Measurements from ENCODE around the gene CGREF1. TPM values are rescaled to one million over a fixed set of nuclear protein-coding genes. Genes with fewer than 3 reads are reported as not detected.
A peak's percentile ranks its signal among the peaks of the same experiment; 100 is the strongest.

Gene CGREF1
- total RNA-seq, 4 donors from 2014 or later: 2.6 to 6.1 (median 3.9) TPM

DNA sequence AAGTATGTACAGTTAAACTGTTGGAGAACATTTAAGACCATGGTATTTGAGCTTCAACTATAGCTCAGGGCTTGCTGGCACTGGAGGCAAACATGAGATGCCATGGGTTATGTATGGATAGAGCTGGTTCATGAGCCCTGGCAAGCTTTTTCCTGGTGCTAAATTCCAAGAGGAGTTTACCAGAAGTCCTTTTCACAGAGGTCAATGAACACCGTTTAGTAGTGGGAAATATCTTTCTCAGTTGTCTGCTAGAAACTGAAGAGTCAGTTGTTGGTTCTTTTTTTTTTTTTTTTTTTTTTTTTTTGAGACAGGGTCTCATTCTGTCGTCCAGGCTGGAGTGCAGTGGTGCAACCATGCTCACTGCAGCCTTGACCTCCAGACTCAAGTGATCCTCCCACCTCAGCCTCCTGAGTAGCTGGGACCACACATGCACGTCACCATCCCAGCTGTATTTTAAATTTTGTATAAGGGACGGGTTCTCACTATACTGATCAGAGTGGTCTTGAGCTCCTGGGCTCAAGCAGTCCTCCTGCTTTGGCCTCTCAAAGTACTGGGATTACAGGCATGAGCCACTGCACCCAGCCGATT lies 31.0 kb downstream of the CGREF1 start:
- peaks cover 12 to 43% (median 15%) of the 10 kb centered on the region in 3 donors for H3K4me1 ChIP-seq

DNA sequence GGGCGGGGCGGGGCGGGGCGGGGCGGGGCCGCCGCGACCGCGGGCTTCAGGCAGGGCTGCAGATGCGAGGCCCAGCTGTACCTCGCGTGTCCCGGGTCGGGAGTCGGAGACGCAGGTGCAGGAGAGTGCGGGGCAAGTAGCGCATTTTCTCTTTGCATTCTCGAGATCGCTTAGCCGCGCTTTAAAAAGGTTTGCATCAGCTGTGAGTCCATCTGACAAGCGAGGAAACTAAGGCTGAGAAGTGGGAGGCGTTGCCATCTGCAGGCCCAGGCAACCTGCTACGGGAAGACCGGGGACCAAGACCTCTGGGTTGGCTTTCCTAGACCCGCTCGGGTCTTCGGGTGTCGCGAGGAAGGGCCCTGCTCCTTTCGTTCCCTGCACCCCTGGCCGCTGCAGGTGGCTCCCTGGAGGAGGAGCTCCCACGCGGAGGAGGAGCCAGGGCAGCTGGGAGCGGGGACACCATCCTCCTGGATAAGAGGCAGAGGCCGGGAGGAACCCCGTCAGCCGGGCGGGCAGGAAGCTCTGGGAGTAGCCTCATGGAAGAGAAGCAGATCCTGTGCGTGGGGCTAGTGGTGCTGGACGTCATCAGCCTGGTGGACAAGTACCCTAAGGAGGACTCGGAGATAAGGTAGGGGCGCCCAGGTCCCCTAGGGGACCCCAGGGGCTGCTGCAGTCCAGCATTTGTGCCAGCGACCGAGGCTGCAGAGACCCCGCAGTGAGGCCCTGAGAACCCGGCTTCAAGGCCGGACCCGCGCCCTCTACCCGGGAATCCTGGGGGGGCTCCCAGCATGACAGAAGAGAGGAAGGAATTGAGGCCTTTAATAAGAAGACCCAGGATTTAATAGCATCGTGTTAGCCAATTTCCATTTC lies 32.0 kb downstream of the CGREF1 start, which contains the start of gene KHK:
KHK (plus strand) TSS at position 49 of the 870 bp plus-strand sequence; CDS start at position 537, 488 bp downstream.
- H3K4me1 ChIP-seq: peaks cover 16 to 53% (median 17%) of the 10 kb centered on the region in 3 donors
- no peak for DNase-seq
- TF ChIP-seq, protein P1, sequence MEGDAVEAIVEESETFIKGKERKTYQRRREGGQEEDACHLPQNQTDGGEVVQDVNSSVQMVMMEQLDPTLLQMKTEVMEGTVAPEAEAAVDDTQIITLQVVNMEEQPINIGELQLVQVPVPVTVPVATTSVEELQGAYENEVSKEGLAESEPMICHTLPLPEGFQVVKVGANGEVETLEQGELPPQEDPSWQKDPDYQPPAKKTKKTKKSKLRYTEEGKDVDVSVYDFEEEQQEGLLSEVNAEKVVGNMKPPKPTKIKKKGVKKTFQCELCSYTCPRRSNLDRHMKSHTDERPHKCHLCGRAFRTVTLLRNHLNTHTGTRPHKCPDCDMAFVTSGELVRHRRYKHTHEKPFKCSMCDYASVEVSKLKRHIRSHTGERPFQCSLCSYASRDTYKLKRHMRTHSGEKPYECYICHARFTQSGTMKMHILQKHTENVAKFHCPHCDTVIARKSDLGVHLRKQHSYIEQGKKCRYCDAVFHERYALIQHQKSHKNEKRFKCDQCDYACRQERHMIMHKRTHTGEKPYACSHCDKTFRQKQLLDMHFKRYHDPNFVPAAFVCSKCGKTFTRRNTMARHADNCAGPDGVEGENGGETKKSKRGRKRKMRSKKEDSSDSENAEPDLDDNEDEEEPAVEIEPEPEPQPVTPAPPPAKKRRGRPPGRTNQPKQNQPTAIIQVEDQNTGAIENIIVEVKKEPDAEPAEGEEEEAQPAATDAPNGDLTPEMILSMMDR (IDR thresholded peaks at IDR 0.05): no peak
- intact Hi-C loops (cut with DNase I): loop anchor here (5.0 kb wide), 1 partner anchor 125 kb away; no protein-coding TSS in a partner anchor
- WGBS, 2 donors: 9 to 10% methylated on average over 7 to 10 of the region's 54 CpGs
- no peaks in the 10 kb centered on the region for H3K27me3 ChIP-seq
- peak within 1 kb of the TSS; percentile 86 to 96 (median 90) for H3K27ac ChIP-seq
- no peaks in the 10 kb centered on the region for H3K9me3 ChIP-seq
- peak within 1 kb of the TSS; percentile 59 to 75 (median 72) for H3K4me3 ChIP-seq
- H3K36me3 ChIP-seq: no peaks in the 10 kb centered on the region

More for the DNA sequence above, 31.0 kb downstream of the CGREF1 start:
- intact Hi-C loops (cut with DNase I): loop anchor here (5.0 kb wide), 1 partner anchor 126 kb away; no protein-coding TSS in a partner anchor
- TF ChIP-seq POLR2A (IDR thresholded peaks at IDR 0.05): no peak
- TF ChIP-seq, protein P1 (IDR thresholded peaks at IDR 0.05): no peak
- Histone ChIP-seq H3K27ac (no peak overlapping the region), H3K4me3 (no peak overlapping the region), H3K9me3 (no peaks in the 10 kb centered on the region), H3K36me3 (no peaks in the 10 kb centered on the region), H3K27me3 (no peaks in the 10 kb centered on the region)
- whole genome bisulfite sequencing, 2 donors: 75 to 91% methylated on average over 3 to 5 of the region's 5 CpGs
- DNase-seq: no peak

DNA sequence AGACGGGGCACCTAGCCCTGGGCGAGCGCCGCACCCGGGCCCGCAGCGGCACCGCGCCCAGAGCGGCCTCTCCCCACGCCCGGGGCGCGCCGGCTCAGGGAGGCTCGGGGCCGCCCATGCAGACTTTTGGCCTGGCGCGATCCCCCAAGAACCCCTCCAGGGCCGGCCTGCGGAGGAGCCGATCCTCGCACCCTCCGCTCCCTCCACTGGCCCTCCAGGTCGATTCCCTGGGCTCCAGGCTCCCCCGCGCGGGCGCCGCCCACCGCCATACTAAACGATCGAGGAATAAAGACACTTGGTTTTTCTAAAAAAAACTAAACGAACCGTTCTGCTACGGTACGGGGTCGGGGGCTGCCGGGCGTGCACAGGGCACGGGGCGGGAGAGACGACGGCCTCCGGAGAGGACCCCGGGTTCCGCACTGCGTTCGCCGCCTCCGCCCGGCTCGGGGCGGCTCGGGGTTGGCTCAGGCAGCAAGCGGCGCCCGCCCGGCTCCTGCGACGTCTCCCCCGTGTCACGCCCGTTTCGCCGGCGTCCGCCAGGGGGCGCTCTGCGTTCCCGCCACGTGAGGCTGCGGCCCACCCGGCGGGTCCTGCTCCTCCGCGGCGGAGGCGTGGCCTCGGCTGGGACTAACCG lies 32.7 kb downstream of the CGREF1 start:
- Histone ChIP-seq H3K4me3 (peak overlapping the region; percentile 59 to 75 (median 72)), H3K36me3 (no peaks in the 10 kb centered on the region), H3K27me3 (no peaks in the 10 kb centered on the region), H3K9me3 (no peaks in the 10 kb centered on the region), H3K4me1 (peaks cover 23 to 60% (median 24%) of the 10 kb centered on the region in 3 donors), H3K27ac (peak overlapping the region; percentile 86 to 96 (median 90))
- intact Hi-C loops (cut with DNase I): loop anchor here (5.0 kb wide), 1 partner anchor 124 kb away; no protein-coding TSS in a partner anchor
- no CpG with 5 or more reads among the region's 81 CpGs for WGBS, 2 donors
- DNase-seq: peak; percentile 57
- peak in 2 of 4 donors; percentile 70 to 74 for TF ChIP-seq POLR2A (IDR thresholded peaks at IDR 0.05)
- TF ChIP-seq, protein P1 (IDR thresholded peaks at IDR 0.05): peak; percentile 76 to 98 (median 97)

DNA sequence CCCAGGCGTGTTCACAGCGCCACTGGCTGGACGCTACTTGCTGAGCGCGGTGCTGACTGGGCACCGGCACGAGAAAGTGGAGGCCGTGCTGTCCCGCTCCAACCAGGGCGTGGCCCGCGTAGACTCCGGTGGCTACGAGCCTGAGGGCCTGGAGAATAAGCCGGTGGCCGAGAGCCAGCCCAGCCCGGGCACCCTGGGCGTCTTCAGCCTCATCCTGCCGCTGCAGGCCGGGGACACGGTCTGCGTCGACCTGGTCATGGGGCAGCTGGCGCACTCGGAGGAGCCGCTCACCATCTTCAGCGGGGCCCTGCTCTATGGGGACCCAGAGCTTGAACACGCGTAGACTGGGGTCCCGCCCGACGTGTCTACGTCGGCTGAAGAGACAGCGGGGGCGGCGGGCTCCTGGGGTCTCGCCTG lies 33.2 kb downstream of the CGREF1 start:
- no peak for DNase-seq
- WGBS, 2 donors: no CpG with 5 or more reads among the region's 38 CpGs
- no peaks in the 10 kb centered on the region for H3K9me3 ChIP-seq
- H3K4me3 ChIP-seq: peak overlapping the region; percentile 59 to 75 (median 72)
- H3K36me3 ChIP-seq: no peaks in the 10 kb centered on the region
- TF ChIP-seq POLR2A (IDR thresholded peaks at IDR 0.05): peak in 1 of 4 donors; percentile 28
- TF ChIP-seq, protein P1 (IDR thresholded peaks at IDR 0.05): peak in 4 of 6 experiments; percentile 27 to 44 (median 32)
- intact Hi-C loops (cut with DNase I): loop anchor here (5.0 kb wide), 1 partner anchor 123 kb away; no protein-coding TSS in a partner anchor
- H3K27ac ChIP-seq: peak overlapping the region; percentile 86 to 96 (median 90)
- H3K27me3 ChIP-seq: no peaks in the 10 kb centered on the region
- H3K4me1 ChIP-seq: peaks cover 29 to 65% (median 29%) of the 10 kb centered on the region in 3 donors

Measured in esophagus squamous epithelium (tissue), 5 donors.